NCI-H2107 (cell line): ENCODE data around the gene RBM20.
"Not testable (repeated sequence)": the region's sequence is repeated elsewhere in the genome, so short reads cannot be mapped to it uniquely, and the experiment has no call there.

Source experiments
- DNase-seq: peaks from one replicate; lab custom pipeline; 2025; lab: John Stamatoyannopoulos, UW

RBM20 gene

GRCh38 chr10:110625951-110626855, 17.9 kb upstream of the RBM20 start:
- DNase-seq: no peak

- no peak for DNase-seq
Observed at GRCh38 chr10:110628161-110628560, 16.0 kb upstream of the RBM20 start.

GRCh38 chr10:110629680-110630191, 14.4 kb upstream of the RBM20 start:
- DNase-seq: peak; percentile 44

- no peak for DNase-seq
Observed at GRCh38 chr10:110631934-110632333, 12.2 kb upstream of the RBM20 start.

- no peak for DNase-seq
Observed at GRCh38 chr10:110632591-110633215, 11.4 kb upstream of the RBM20 start.

- DNase-seq: peak; percentile 42
Observed at GRCh38 chr10:110634527-110635209, 9.5 kb upstream of the RBM20 start.

- DNase-seq: no peak
Observed at GRCh38 chr10:110636572-110636931, 7.6 kb upstream of the RBM20 start.

- no peak for DNase-seq
Observed at GRCh38 chr10:110636932-110637557, 7.1 kb upstream of the RBM20 start.

- DNase-seq: no peak
Observed at GRCh38 chr10:110637558-110638053, 6.5 kb upstream of the RBM20 start.

GRCh38 chr10:110638319-110638718, 5.8 kb upstream of the RBM20 start:
- no peak for DNase-seq

- DNase-seq: not testable (repeated sequence)
Observed at GRCh38 chr10:110639046-110639445, 5.1 kb upstream of the RBM20 start.

GRCh38 chr10:110639858-110640257, 4.3 kb upstream of the RBM20 start:
- DNase-seq: not testable (repeated sequence)

- DNase-seq: no peak
Observed at GRCh38 chr10:110641256-110641655, 2.9 kb upstream of the RBM20 start.

- DNase-seq: no peak
Observed at GRCh38 chr10:110642204-110643034, 1.7 kb upstream of the RBM20 start.

GRCh38 chr10:110643035-110643652, 992 bp upstream of the RBM20 start:
- DNase-seq: no peak

GRCh38 chr10:110644598-110645462, 694 bp downstream of the RBM20 start:
- no peak for DNase-seq

- DNase-seq: no peak
Observed at GRCh38 chr10:110646417-110647135, 2.4 kb downstream of the RBM20 start.

- DNase-seq: no peak
Observed at GRCh38 chr10:110647136-110647430, 2.9 kb downstream of the RBM20 start.

GRCh38 chr10:110648692-110649346, 4.7 kb downstream of the RBM20 start:
- DNase-seq: no peak
